DND-41 (cell line): ENCODE data around the gene SENP2.

Experiments
- CTCF ChIP-seq: IDR thresholded peaks from 2 replicates; pipeline ENCODE4 v1.5.1; 2012; ENCODE audit warnings: borderline replicate concordance, low read length, moderate library complexity, mild to moderate bottlenecking; ENCODE audit not compliant: poor library complexity, severe bottlenecking; ENCODE audit errors: extremely low read depth
- EZH2 ChIP-seq: IDR thresholded peaks from 3 replicates; pipeline ENCODE4 v1.6.1; 2012; ENCODE audit warnings: borderline replicate concordance, low read depth, mild to moderate bottlenecking, moderate library complexity, low read length, inconsistent platforms; ENCODE audit not compliant: severe bottlenecking

GRCh38 chr3:185639632-185640206 is 53.6 kb downstream of the SENP2 start:
- TF ChIP-seq CTCF (no peak), EZH2 (no peak)
